Activated naive CD4-positive, alpha-beta T cell treated with anti-CD3 and anti-CD28 coated beads, Interleukin-2, amount 10 ng/mL, durations not matched to agents 7 days and 5 days (primary cell): ENCODE measurements around the gene PPP1R1C.

Source experiments
- CTCF ChIA-PET: fragments of 350-600 bp; sonication (Branson Sonifier 250); formaldehyde crosslinking; loops from one replicate; lab custom pipeline; 2021; ENCODE audit warnings: antibody characterized with exemption; lab: Charles Lee
- DNase-seq: peaks from one replicate; pipeline ENCODE4 v3.0.0-alpha.2; 2020
- H3K27ac Mint-ChIP-seq: one replicate; pipeline ENCODE4 v1.8.0; 2021; ENCODE audit warnings: mild to moderate bottlenecking, moderate library complexity, mixed read lengths
- H3K27me3 Mint-ChIP-seq: one replicate; pipeline ENCODE4 v1.8.0; 2021; ENCODE audit warnings: mild to moderate bottlenecking, mixed read lengths
- H3K36me3 Mint-ChIP-seq: one replicate; pipeline ENCODE4 v1.8.0; 2021; ENCODE audit warnings: mixed read lengths
- H3K4me1 Mint-ChIP-seq: one replicate; pipeline ENCODE4 v1.8.0; 2021; ENCODE audit warnings: mixed read lengths
- H3K4me3 Mint-ChIP-seq: one replicate; pipeline ENCODE4 v1.8.0; 2021; ENCODE audit warnings: mild to moderate bottlenecking, moderate library complexity, mixed read lengths
- H3K9me3 Mint-ChIP-seq: one replicate; pipeline ENCODE4 v1.8.0; 2021; ENCODE audit warnings: mixed read lengths

Gene PPP1R1C

DNA sequence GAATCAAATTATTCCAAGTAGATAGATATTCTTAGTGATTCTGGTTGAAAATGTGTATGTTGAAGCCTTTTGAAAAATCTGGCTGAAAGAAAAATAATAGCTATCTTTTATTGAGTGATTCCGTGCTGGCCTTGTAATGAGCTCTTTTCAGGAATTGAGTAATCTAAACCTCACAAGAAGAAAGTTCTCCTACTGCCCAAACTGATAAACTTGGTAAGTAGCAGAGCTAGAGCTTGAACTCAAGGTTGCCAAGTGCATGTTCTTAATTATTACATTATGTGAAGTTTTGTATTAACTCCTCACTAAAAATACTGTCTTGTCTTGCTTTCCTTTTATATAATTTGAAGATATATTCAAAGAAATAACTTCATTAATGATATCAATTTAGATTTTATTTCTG lies 1.6 kb upstream of the PPP1R1C start:
- Mint-ChIP-seq H3K4me1 (no peaks in the 10 kb centered on the region), H3K9me3 (no peaks in the 10 kb centered on the region), H3K36me3 (no peaks in the 10 kb centered on the region), H3K4me3 (no peak overlapping the region), H3K27me3 (no peaks in the 10 kb centered on the region), H3K27ac (no peak overlapping the region)
- no peak for DNase-seq
- CTCF ChIA-PET = no interaction called here

DNA sequence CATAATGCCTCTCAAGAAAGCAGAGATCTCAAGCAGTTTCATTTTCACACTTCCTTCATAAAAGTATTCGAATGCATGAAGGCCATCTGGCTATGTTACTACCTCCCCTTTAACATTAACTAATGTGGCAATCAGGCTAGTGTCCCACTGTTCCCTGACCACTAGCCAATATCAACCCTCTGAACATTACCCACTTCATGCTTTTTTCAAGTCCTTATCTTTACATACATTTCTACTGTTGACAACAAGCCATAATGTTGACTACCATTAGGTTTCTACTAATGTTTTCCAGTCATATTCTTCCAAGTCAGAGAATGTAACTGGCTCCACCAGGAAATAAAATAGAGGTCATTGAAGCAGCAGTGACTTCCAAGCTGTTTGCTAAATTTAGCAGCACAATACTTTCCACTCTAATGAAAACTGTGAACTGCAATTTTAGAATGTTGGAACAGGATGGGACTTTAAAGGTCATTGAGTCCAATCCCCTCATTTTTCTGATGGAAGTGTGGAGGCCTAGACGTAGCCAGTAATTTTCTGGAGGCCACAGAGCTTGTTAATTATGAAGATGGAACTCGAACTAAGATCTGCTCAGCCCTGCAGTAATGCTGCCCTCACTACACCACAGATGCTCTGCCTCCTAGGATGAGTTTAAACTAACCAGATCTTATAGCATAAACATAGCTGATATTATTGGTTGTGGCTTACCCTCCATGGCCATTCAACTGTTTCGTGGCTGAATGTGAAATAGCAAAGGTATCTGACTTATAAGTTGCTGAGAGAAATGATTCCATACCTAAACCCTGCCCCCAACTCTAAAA lies 630 bp upstream of the PPP1R1C start:
- no peak overlapping the region for H3K27ac Mint-ChIP-seq
- H3K4me1 Mint-ChIP-seq = no peaks in the 10 kb centered on the region
- no peaks in the 10 kb centered on the region for H3K27me3 Mint-ChIP-seq
- H3K36me3 Mint-ChIP-seq = no peaks in the 10 kb centered on the region
- CTCF ChIA-PET = no interaction called here
- no peak overlapping the region for H3K4me3 Mint-ChIP-seq
- no peak for DNase-seq
- H3K9me3 Mint-ChIP-seq = no peaks in the 10 kb centered on the region

DNA sequence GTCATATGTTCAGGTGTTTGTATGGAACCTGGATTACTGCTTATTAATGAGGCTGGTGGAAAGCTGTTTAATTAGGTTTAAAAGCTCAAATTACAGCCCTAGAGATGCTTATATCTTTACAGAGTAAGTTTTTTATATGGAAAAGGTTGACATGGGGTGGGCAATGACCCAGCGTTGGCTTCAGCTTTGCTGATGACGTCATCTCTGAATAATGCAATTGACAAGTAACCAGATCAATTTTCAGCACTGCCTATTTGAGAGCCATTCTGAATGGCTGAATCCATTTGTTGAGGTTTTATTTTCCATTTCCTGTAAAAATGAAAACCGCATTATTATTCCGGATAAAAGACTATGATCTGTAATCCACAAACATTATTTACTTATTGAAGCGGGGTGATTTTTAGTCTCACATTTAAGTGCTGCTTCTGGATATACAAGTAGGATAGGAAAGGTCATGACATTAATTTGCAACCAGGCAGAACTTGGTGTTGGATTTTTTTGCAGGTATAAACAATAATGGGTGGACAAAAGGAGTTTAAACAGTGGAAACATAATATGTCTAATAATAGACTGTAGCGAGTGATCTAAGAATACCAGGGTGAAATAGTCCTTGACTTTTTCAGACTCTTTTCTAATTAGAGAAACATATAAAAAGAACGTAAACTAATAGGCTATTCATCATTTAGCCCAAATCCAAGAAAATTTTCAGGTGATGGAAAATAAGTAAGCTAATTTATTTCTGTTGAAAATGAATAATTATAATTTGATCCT lies 2.7 kb downstream of the PPP1R1C start:
- no peaks in the 10 kb centered on the region for H3K9me3 Mint-ChIP-seq
- no peaks in the 10 kb centered on the region for H3K27me3 Mint-ChIP-seq
- CTCF ChIA-PET = no interaction called here
- DNase-seq = no peak
- no peaks in the 10 kb centered on the region for H3K4me1 Mint-ChIP-seq
- no peaks in the 10 kb centered on the region for H3K36me3 Mint-ChIP-seq
- no peak overlapping the region for H3K27ac Mint-ChIP-seq
- no peak overlapping the region for H3K4me3 Mint-ChIP-seq

DNA sequence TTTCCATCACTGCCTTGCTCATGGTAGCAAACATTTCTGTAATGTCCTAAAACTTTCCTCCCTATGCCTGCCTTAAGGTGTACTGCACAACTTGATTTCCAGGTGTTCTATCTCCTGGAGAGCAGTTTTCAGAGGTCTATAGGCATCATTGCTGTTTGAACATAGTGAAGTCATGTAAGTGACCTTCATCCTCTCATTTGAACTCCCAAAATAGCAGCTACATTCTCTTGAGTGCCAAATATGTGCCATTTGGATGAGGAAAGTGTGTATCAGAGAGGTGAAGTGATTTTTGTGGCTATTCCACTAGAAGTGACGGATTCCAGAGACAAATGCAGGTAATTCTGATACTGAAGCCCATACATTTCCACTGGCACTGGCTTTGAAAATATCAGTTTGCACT lies 3.4 kb downstream of the PPP1R1C start:
- CTCF ChIA-PET = no interaction called here
- DNase-seq = no peak
- Mint-ChIP-seq H3K9me3 (no peaks in the 10 kb centered on the region), H3K27ac (no peak overlapping the region), H3K27me3 (no peaks in the 10 kb centered on the region), H3K4me1 (no peaks in the 10 kb centered on the region), H3K36me3 (no peaks in the 10 kb centered on the region), H3K4me3 (no peak overlapping the region)

DNA sequence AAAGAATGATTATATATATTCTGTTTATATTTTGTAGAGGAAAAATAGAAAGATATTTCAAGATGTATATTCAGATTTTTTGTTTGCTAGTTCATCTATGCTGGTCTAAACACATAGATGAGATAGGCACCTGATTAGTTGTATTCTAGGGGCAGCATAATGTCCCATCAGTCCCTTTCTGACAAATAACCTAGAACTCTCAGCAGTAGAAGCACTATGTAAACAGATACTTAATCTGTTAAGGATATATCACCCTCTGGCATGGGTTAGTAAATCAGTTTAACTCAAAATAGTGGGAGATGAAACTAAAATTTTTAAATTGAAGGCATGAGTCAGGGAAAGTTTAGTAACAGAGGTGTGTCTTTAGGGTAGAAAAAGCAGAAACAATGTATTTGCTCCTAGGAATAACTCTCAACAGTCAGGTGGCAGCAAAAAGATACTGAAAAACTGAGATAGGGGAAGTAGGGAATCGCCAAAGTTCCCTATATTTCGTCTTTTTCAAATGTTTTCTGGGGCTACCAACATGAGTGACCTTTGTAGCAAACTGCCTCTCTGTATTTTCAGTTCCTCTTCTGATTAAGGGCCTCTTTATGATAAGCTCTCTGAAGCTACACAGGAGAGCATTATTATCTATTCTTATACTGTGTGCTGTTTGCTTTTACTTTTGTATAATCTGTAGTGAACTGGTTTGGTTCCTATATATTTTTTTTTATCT lies 5.7 kb downstream of the PPP1R1C start:
- no peaks in the 10 kb centered on the region for H3K4me1 Mint-ChIP-seq

DNA sequence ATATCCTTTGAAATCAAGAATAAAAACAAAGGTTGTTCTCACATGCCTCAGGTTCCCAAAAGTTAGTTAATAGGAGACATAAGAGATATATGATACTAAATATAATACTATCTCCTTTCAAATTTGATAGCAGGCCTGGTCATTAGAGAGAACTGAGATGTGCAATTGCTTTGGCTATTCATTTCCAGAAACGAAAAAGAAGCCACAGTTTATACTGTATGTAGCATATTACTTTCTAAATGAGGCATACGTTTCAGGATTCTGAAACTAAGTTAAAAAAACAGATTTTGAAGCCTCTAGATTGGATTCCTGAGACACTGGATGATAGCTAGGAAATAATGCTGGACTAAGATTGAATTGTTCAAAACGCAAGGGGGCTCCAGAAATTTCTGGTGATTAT lies 7.1 kb downstream of the PPP1R1C start:
- DNase-seq = no peak
- Mint-ChIP-seq H3K27ac (no peak overlapping the region), H3K9me3 (no peaks in the 10 kb centered on the region), H3K36me3 (no peaks in the 10 kb centered on the region), H3K4me1 (no peaks in the 10 kb centered on the region), H3K4me3 (no peak overlapping the region), H3K27me3 (no peaks in the 10 kb centered on the region)
- CTCF ChIA-PET = no interaction called here

More for the DNA sequence above, 5.7 kb downstream of the PPP1R1C start:
- Mint-ChIP-seq H3K36me3 (no peaks in the 10 kb centered on the region), H3K4me3 (no peak overlapping the region), H3K9me3 (no peaks in the 10 kb centered on the region), H3K27me3 (no peaks in the 10 kb centered on the region), H3K27ac (no peak overlapping the region)
- DNase-seq = no peak
- CTCF ChIA-PET = no interaction called here

DNA sequence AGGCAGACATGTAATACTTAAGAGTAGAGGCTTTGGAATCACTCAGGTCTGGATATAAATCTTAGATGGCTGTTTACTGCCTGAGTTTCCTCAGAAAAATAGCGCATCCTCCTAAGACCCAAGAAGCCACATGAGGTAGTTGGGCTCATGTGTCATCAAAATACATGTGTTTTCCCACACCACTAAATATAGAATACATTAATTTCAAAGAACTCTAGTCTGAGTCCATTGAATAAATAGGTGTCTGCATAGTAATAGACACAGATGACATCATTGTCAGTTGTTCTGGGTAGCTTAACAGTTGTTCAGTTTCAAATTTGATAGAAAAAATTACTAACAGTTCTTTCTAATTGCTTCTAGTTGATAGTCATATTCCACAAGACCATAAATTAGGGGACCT lies 9.6 kb downstream of the PPP1R1C start:
- Mint-ChIP-seq H3K27me3 (no peaks in the 10 kb centered on the region), H3K27ac (no peak overlapping the region), H3K36me3 (no peaks in the 10 kb centered on the region), H3K4me1 (no peaks in the 10 kb centered on the region), H3K4me3 (no peak overlapping the region), H3K9me3 (no peaks in the 10 kb centered on the region)
- no peak for DNase-seq
- CTCF ChIA-PET = no interaction called here

DNA sequence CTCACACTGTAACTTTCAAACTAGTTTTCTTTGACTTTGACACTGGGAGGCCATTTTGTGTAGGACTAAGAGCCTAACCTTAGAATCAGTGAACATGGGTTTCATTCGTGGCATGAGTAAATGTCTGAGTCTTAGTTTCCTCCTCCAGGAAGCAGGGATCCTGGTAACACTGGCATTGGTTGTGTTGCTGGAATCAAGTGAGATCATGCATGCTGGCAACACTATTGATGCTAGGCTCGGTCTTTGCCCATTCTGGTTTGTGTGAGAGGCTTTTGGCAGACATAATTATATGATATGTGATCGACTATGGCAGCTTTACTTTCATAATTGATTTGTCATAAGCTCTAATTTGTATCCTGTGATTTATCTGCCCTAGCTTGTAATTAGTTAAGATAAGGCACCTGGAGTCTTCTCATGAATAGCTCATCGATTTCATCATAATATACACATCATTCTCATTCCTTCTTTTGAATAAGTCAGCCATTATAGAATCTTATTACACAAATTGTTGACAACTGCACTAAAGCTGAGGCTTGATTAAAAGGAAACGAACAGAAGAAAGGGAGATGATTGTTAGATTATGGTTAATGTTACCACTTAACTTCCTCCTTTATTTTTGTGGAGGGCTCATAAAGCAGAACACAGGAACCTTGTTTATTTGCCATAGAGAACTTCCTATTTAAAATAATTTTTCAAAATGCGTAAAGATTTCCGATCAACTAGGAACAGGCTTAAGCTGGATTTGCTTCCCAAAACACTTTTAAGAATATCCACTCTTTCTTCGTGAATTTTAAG lies 12.6 kb downstream of the PPP1R1C start:
- H3K4me1 Mint-ChIP-seq = no peaks in the 10 kb centered on the region
- no peaks in the 10 kb centered on the region for H3K36me3 Mint-ChIP-seq
- no peak for DNase-seq
- no peaks in the 10 kb centered on the region for H3K9me3 Mint-ChIP-seq
- CTCF ChIA-PET = no interaction called here
- H3K27ac Mint-ChIP-seq = no peak overlapping the region
- no peaks in the 10 kb centered on the region for H3K27me3 Mint-ChIP-seq
- no peak overlapping the region for H3K4me3 Mint-ChIP-seq

DNA sequence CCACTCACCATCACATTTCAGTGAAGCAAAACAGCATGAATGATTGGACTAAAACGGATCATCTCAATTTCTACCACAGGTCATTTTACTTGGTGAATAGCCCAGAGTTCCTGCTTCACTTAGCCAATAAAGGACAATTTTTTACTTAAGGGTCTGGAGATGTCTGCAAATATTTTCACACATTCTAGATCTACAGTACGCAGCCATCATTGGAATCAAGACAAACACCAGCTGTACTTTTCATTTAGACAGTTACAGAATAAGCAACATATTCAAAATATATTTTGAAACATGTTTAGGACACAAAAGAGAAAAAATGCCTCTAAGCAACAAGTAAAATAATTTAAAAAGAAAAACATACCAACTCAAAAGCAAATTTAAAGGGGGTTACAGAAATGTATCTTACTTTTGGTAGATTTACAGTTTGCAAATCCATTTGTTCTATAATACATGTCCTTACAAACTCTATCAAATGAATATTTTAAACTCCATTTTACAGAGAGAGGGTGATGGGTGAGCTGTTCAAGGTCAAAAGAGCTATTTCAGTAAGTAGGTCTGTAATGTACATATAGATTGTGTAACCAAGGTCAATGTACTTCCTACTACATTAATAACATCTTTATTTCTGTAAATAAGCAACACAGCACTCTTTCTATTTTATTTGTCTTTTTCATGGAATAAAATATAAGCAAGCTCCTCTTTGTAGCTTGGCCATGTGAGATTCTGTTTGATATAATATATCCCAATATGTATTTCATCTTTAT lies 13.4 kb downstream of the PPP1R1C start:
- no peak overlapping the region for H3K4me3 Mint-ChIP-seq
- no peak overlapping the region for H3K27ac Mint-ChIP-seq
- CTCF ChIA-PET = no interaction called here
- no peaks in the 10 kb centered on the region for H3K27me3 Mint-ChIP-seq
- no peaks in the 10 kb centered on the region for H3K4me1 Mint-ChIP-seq
- no peaks in the 10 kb centered on the region for H3K9me3 Mint-ChIP-seq
- H3K36me3 Mint-ChIP-seq = no peaks in the 10 kb centered on the region
- DNase-seq = no peak

DNA sequence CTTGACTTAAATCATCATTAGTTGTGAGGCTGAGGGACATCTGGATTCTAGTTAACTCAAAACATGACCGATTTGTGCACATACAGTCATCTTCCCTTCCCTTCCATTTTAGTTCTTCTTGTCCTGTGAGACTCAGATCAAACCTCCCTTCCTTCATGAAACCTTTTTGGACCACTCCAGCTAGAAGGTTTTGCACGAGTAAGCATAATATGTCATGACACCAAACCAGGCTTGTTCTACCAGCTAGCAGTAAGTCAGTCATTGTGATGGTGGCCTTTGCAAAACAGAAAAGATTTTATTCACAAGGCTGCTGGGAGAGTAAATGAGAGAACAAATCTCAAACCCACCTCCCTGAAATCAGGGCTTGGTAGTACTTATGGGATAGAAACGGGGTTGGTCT lies 14.3 kb downstream of the PPP1R1C start:
- no peak overlapping the region for H3K27ac Mint-ChIP-seq
- H3K27me3 Mint-ChIP-seq = no peaks in the 10 kb centered on the region
- CTCF ChIA-PET = no interaction called here
- no peaks in the 10 kb centered on the region for H3K9me3 Mint-ChIP-seq
- no peak for DNase-seq
- H3K36me3 Mint-ChIP-seq = no peaks in the 10 kb centered on the region
- H3K4me3 Mint-ChIP-seq = no peak overlapping the region
- H3K4me1 Mint-ChIP-seq = no peaks in the 10 kb centered on the region

DNA sequence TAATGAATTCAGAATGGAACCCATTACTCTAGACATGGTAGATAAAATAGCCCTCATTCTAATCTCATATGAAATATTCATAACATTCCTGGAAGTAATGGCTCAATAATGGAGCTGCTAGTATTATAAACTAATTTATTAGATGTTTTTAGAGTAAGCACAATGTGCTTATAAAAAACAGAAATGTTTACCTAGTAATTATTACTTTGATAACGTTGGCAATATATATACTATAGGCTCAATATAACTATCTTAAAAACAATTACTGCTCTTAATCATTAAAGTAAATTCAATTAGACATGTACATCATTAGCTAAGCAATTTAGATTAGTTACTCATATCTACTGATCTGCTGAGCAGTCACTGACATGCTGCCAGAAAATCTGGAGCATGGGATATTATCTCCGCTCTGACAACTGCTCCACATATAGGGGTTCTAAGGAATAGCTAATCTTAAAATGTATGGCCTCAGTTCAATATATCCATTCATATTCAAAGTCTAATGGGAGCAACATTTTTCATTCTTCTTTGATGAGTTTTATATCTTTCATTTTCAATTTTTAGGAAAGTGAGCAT lies 19.4 kb downstream of the PPP1R1C start:
- Mint-ChIP-seq H3K4me3 (no peak overlapping the region), H3K27me3 (no peaks in the 10 kb centered on the region), H3K36me3 (no peaks in the 10 kb centered on the region), H3K27ac (no peak overlapping the region), H3K9me3 (no peaks in the 10 kb centered on the region), H3K4me1 (no peaks in the 10 kb centered on the region)
- DNase-seq = no peak
- CTCF ChIA-PET = interaction anchor here (0.5 kb wide), 1 partner anchor 46 kb away, joined by 3 read pairs; no protein-coding TSS in a partner anchor

DNA sequence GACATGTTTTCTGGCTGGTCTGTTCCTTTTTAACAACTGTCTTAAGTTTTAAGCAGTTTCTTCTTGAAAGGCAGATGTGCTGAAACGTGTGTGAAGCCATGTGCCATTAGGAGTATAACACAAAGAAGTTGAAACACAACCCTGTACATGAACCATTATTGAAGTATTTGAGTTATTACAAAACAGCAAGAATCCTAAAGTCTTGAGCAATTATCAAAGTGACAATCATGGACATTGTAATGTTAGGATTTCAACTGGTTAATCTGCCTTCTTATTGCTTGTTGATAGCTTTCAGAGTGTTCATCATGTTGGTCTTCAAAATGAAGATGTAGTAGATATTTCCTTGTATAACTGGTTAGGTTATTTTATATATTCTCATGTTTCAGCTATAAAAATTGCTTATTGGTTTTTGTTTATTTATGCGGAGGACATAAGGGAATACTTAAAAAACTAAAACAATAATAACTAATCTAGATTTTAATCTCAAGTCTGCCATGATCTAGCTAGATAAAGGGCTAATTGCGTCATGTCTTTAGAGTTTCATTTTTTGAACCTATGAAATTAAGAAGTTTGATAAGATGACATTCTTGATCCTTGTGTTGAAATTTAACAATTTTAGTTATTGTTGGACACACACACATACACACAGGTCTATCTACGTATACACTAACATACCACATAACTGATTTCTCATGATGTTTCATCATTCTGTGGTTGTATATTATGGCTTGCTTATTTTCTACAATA lies 21.1 kb downstream of the PPP1R1C start:
- H3K4me3 Mint-ChIP-seq = no peak overlapping the region
- CTCF ChIA-PET = no interaction called here
- no peaks in the 10 kb centered on the region for H3K9me3 Mint-ChIP-seq
- H3K27ac Mint-ChIP-seq = no peak overlapping the region
- no peak for DNase-seq
- H3K36me3 Mint-ChIP-seq = no peaks in the 10 kb centered on the region
- no peaks in the 10 kb centered on the region for H3K27me3 Mint-ChIP-seq
- no peaks in the 10 kb centered on the region for H3K4me1 Mint-ChIP-seq

DNA sequence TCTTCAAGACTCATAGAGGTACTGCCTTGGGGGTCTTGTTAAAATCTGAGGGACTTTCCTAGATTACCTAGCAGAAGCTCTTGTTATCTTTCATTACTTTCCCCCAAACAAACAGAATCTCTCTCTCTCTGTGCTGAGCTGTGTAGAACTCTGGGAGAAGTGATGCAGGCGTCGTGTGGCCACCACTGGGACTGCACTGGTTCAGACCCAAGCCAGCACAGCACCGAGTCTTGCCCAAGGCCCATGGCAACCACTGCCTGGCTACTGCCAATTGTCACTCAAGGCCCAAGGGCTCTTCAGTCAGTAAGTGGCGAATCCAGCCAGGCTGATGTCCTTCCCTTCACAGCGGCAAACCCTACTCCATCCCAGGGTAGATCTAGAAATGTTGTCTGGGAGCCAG lies 28.6 kb downstream of the PPP1R1C start:
- Mint-ChIP-seq H3K9me3 (no peaks in the 10 kb centered on the region), H3K36me3 (no peaks in the 10 kb centered on the region), H3K4me3 (no peak overlapping the region), H3K4me1 (no peaks in the 10 kb centered on the region), H3K27me3 (no peaks in the 10 kb centered on the region), H3K27ac (no peak overlapping the region)
- DNase-seq = no peak
- CTCF ChIA-PET = no interaction called here
